Hepatocyte (in vitro differentiated cells): ENCODE results near the gene MED23. TPM values are rescaled to one million over a fixed set of nuclear protein-coding genes. Genes with fewer than 3 reads are reported as not detected.

Source experiments
- DNase-seq: peaks from one replicate; pipeline ENCODE4 v3.0.0-alpha.2; 2016; ENCODE audit warnings: low spot score
- H2AFZ ChIP-seq: fragments of 200-600 bp; sonication (generic); 2 replicates; pipeline ENCODE4 v1.6.0; 2016; ENCODE audit warnings: antibody characterized with exemption, mild to moderate bottlenecking
- H3K27ac ChIP-seq: fragments of 200-600 bp; sonication (generic); 2 replicates; pipeline ENCODE4 v1.5.1; 2016; ENCODE audit warnings: mild to moderate bottlenecking
- H3K27me3 ChIP-seq: fragments of 200-600 bp; sonication (generic); 2 replicates; pipeline ENCODE4 v1.6.1; 2016
- H3K36me3 ChIP-seq: fragments of 200-600 bp; sonication (generic); replicated peaks from 2 replicates; pipeline ENCODE4 v1.5.1; 2016; ENCODE audit warnings: low read depth; ENCODE audit not compliant: insufficient read depth
- H3K4me1 ChIP-seq: fragments of 200-600 bp; sonication (generic); 2 replicates; pipeline ENCODE4 v1.5.1; 2016; ENCODE audit warnings: mild to moderate bottlenecking, moderate library complexity; ENCODE audit not compliant: insufficient read depth
- H3K4me2 ChIP-seq: fragments of 200-600 bp; sonication (generic); 2 replicates; pipeline ENCODE4 v1.6.0; 2016
- H3K4me3 ChIP-seq: fragments of 200-600 bp; sonication (generic); 2 replicates; pipeline ENCODE4 v1.5.1; 2016; ENCODE audit warnings: mild to moderate bottlenecking
- H3K79me2 ChIP-seq: fragments of 200-600 bp; sonication (generic); 2 replicates; pipeline ENCODE4 v1.6.0; 2017; ENCODE audit warnings: mild to moderate bottlenecking
- H3K9me2 ChIP-seq: fragments of 200-600 bp; sonication (generic); replicated peaks from 2 replicates; pipeline ENCODE4 v1.6.0; 2017; ENCODE audit warnings: mild to moderate bottlenecking; ENCODE audit not compliant: insufficient read depth
- H3K9me3 ChIP-seq: fragments of 200-600 bp; sonication (generic); 2 replicates; pipeline ENCODE4 v1.5.1; 2016; ENCODE audit warnings: low read depth, mild to moderate bottlenecking
- H4K20me1 ChIP-seq: fragments of 200-600 bp; sonication (generic); 2 replicates; pipeline ENCODE4 v1.6.0; 2016; ENCODE audit warnings: mild to moderate bottlenecking; ENCODE audit not compliant: insufficient read depth, poor library complexity, severe bottlenecking
- EZH2 ChIP-seq: fragments of 200-600 bp; sonication (generic); IDR thresholded peaks from 2 replicates; pipeline ENCODE4 v1.6.1; 2016; ENCODE audit warnings: antibody characterized with exemption, mild to moderate bottlenecking, borderline replicate concordance
- EZH2phosphoT487 ChIP-seq: fragments of 200-600 bp; sonication (generic); IDR thresholded peaks from one replicate; pipeline ENCODE4 v1.6.1; 2018; ENCODE audit warnings: antibody characterized with exemption, mild to moderate bottlenecking, low read depth, moderate library complexity; ENCODE audit not compliant: unreplicated experiment, severe bottlenecking
- WGBS: methylation state at CpG from one replicate; pipeline ENCODE4 v1.1.6; 2016; ENCODE audit warnings: low lambda C conversion rate; ENCODE audit errors: missing lambda C conversion rate; 5-methylcytosine and 5-hydroxymethylcytosine counted together
- polyA plus RNA-seq: library from polyadenylated mRNA; unstranded; fragments of >200 nt; fragmentation: Nextera tagmentation; extraction: Ambion mirVana; gene quantifications from 2 replicates; pipeline ENCODE4 v1.2.1, GENCODE V29; 2016
- total RNA-seq: library from RNA; depleted of rRNA; stranded (reverse); fragments of >200 nt; gene quantifications from 2 replicates; pipeline ENCODE4 v1.2.3, GENCODE V29; 2014
- TF ChIP-seq, protein P1 (sequence below): fragments of 200-600 bp; sonication (generic); IDR thresholded peaks from 2 replicates; pipeline ENCODE4 v1.5.1; 2016; ENCODE audit warnings: antibody characterized with exemption, mild to moderate bottlenecking; ENCODE audit not compliant: poor library complexity

Gene MED23
- total and polyA plus RNA-seq, 2 experiments from 2014 or later: 13.4 to 42.1 TPM

DNA sequence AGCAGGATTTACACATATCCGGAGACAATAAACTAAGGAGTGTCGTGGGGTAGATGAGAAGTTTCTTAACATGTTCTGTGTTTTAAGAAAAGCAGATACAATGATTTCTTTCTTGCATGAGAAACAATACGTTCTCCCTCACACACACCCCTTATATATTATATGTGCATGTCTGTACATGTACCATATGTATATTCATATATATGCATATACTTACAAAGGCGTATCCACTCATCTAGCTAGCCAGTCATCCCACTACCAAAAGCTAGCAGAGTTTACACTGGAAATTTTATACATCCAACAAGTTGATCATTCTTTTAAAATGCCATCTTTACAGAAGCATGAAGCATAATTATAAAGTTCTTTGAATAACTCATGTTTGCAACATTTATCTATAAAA, 40.1 kb downstream of the MED23 start:
- Histone ChIP-seq H3K4me1 (no peaks in the 10 kb centered on the region), H3K9me3 (no peaks in the 10 kb centered on the region), H4K20me1 (no peaks in the 10 kb centered on the region), H2AFZ (no peak overlapping the region), H3K9me2 (no peaks in the 10 kb centered on the region), H3K27me3 (no peaks in the 10 kb centered on the region), H3K79me2 (no peaks in the 10 kb centered on the region), H3K36me3 (no peaks in the 10 kb centered on the region), H3K27ac (no peak overlapping the region), H3K4me3 (no peak overlapping the region), H3K4me2 (no peak overlapping the region)
- no peak for DNase-seq
- no peak for TF ChIP-seq EZH2phosphoT487
- no peak for TF ChIP-seq EZH2
- TF ChIP-seq, protein P1, sequence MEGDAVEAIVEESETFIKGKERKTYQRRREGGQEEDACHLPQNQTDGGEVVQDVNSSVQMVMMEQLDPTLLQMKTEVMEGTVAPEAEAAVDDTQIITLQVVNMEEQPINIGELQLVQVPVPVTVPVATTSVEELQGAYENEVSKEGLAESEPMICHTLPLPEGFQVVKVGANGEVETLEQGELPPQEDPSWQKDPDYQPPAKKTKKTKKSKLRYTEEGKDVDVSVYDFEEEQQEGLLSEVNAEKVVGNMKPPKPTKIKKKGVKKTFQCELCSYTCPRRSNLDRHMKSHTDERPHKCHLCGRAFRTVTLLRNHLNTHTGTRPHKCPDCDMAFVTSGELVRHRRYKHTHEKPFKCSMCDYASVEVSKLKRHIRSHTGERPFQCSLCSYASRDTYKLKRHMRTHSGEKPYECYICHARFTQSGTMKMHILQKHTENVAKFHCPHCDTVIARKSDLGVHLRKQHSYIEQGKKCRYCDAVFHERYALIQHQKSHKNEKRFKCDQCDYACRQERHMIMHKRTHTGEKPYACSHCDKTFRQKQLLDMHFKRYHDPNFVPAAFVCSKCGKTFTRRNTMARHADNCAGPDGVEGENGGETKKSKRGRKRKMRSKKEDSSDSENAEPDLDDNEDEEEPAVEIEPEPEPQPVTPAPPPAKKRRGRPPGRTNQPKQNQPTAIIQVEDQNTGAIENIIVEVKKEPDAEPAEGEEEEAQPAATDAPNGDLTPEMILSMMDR: no peak
- WGBS: 99% methylated on average over 4 of the region's 4 CpGs

DNA sequence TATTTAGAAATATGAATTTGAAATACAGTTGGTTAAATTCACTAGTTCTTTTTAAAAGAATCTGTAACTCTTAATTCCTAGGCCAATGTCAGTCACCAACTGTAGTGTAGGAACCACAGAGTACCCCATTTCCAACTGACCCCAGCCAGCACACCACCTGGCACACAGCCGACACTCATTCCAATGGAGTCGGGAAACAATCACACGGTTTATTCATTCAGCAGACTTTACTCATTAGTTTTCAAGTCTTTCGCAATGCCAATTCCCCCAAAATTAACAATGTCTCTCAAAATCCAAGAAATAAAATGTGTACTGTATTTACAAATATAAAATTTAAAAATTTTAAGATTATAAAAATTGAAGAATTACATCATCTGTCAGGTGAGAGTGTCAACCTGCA, 41.5 kb downstream of the MED23 start:
- Histone ChIP-seq H2AFZ (no peak overlapping the region), H3K36me3 (no peaks in the 10 kb centered on the region), H3K27ac (no peak overlapping the region), H4K20me1 (no peaks in the 10 kb centered on the region), H3K4me1 (no peaks in the 10 kb centered on the region), H3K9me3 (no peaks in the 10 kb centered on the region), H3K27me3 (no peaks in the 10 kb centered on the region), H3K79me2 (no peaks in the 10 kb centered on the region), H3K9me2 (no peaks in the 10 kb centered on the region), H3K4me2 (no peak overlapping the region), H3K4me3 (no peak overlapping the region)
- 92% methylated on average over 4 of the region's 4 CpGs for WGBS
- TF ChIP-seq EZH2phosphoT487: no peak
- TF ChIP-seq EZH2: no peak
- TF ChIP-seq, protein P1: no peak
- no peak for DNase-seq

DNA sequence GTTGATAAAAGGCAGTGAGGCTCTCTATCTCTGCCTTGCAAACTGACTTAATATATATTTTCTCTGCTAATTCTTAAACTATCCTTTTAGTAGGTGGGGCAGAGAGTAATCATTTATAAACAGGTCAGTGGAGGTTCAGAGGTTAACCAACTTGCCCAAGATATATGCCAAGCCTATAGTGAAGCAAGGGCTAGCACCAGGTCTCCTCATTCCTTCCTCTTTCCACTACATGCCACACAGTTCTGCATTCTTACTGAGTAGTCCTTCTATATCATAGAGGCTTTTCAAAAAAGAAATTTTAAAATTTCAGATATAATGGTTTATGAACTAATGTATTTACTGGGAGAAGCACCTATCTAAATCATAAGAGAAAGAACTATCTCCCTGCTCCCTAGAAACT, 46.5 kb downstream of the MED23 start:
- Histone ChIP-seq H2AFZ (no peak overlapping the region), H3K4me2 (no peak overlapping the region), H4K20me1 (no peaks in the 10 kb centered on the region), H3K4me3 (no peak overlapping the region), H3K4me1 (no peaks in the 10 kb centered on the region), H3K79me2 (no peaks in the 10 kb centered on the region), H3K9me3 (no peaks in the 10 kb centered on the region), H3K27ac (no peak overlapping the region), H3K27me3 (no peaks in the 10 kb centered on the region), H3K9me2 (no peaks in the 10 kb centered on the region), H3K36me3 (no peaks in the 10 kb centered on the region)
- DNase-seq: no peak
- TF ChIP-seq EZH2phosphoT487 (no peak), EZH2 (no peak)
- TF ChIP-seq, protein P1: no peak

DNA sequence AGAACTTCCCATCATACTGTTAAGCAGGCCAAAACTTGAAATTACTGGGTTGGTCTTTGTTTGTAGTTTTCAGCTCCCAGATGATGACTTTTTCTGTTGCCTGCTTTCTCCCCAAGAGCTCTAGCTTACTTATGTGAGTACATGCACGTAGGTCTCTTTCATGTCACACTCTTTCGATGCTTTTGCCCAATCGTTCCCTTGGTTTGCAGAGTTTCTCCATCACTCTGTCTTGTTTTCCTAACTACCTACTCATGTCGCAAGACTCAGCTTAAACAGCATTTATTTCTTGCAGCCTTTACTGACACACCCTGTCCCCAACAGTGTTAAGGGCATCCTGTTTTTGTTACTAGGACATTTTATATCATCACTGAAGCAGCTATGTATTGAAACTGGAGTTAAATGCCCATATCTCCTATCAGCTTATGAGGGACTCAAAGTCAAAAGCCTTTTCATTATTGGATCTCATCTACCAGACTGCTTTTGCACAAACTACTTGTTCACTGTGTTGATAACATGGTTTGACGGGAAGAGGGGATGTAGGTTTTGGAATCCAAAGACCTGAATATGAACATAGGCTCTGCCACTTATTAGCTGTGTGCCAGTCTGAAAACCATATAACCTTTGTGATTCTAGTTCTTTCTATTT, 52.1 kb downstream of the MED23 start:
- H3K79me2 ChIP-seq: no peaks in the 10 kb centered on the region
- no peak overlapping the region for H3K4me2 ChIP-seq
- H4K20me1 ChIP-seq: no peaks in the 10 kb centered on the region
- no peak for DNase-seq
- H3K9me2 ChIP-seq: no peaks in the 10 kb centered on the region
- H2AFZ ChIP-seq: no peak overlapping the region
- TF ChIP-seq EZH2phosphoT487 (no peak), EZH2 (no peak)
- TF ChIP-seq, protein P1: no peak
- H3K4me1 ChIP-seq: no peaks in the 10 kb centered on the region
- 89% methylated on average over 5 of the region's 5 CpGs for WGBS
- no peaks in the 10 kb centered on the region for H3K36me3 ChIP-seq
- no peaks in the 10 kb centered on the region for H3K9me3 ChIP-seq
- H3K27me3 ChIP-seq: no peaks in the 10 kb centered on the region
- H3K27ac ChIP-seq: no peak overlapping the region
- H3K4me3 ChIP-seq: no peak overlapping the region
